Stimulated activated naive CD4-positive, alpha-beta T cell treated with Interleukin-2 at 50 U/mL for 16 hours (primary cell): ENCODE data around the gene ZNF236.
"Not testable (repeated sequence)": the region's sequence is repeated elsewhere in the genome, so short reads cannot be mapped to it uniquely, and the experiment has no call there.

Experiments used
- DNase-seq: peaks from one replicate; lab custom pipeline; 2025; lab: John Stamatoyannopoulos, UW

ZNF236 gene

DNA sequence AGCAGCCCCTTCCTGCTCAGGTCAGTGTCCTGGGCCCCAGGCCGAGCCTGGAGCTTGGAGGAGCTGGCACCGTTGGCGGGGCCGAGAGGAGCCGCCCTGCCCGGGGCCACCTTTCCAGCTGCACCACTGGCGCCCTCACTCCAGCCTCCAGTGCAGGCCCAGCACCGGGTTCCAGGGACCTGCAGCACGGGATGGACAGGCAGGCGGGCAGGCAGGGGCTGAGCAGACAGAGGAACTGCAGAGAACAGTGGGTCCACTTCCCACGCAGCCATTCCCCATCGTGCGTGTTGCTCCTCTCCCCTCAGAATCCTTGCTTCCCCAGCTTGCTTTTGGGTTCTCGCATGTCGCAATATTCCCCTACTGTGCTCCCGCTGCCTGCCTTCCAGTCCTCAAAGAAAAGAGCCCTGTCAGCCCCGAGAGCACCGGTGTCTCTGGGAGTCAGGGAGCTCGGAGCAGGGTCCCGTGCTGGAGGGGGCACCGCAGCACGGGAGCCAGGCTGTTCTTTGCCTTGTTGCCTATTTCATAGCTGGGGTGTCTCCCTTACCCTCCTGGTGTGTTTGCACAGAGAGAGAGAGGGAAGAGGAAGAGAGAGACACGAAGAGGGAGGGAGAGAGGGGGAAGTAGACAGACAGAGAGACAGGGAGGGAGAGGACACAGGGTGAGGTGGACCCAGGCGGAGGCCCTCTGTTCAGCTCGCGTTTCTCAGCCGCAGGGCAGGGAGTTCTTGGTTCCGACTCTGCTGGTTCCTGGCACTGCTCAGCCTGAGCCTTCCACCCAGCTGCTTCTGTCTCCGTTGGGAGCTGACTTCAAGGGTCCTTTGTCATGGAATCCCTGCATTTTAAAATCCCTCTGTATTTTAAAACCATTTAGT is 184.2 kb downstream of the ZNF236 start:
- no peak for DNase-seq

GRCh38 chr18:77007251-77007650 is 184.9 kb downstream of the ZNF236 start:
- DNase-seq = no peak

GRCh38 chr18:77008006-77008405 is 185.6 kb downstream of the ZNF236 start:
- DNase-seq = no peak

- no peak for DNase-seq
Observed at GRCh38 chr18:77008576-77009315, 186.4 kb downstream of the ZNF236 start.

GRCh38 chr18:77009675-77010074 is 187.3 kb downstream of the ZNF236 start:
- DNase-seq = no peak

- no peak for DNase-seq
Observed at GRCh38 chr18:77012120-77012519, 189.8 kb downstream of the ZNF236 start.

DNA sequence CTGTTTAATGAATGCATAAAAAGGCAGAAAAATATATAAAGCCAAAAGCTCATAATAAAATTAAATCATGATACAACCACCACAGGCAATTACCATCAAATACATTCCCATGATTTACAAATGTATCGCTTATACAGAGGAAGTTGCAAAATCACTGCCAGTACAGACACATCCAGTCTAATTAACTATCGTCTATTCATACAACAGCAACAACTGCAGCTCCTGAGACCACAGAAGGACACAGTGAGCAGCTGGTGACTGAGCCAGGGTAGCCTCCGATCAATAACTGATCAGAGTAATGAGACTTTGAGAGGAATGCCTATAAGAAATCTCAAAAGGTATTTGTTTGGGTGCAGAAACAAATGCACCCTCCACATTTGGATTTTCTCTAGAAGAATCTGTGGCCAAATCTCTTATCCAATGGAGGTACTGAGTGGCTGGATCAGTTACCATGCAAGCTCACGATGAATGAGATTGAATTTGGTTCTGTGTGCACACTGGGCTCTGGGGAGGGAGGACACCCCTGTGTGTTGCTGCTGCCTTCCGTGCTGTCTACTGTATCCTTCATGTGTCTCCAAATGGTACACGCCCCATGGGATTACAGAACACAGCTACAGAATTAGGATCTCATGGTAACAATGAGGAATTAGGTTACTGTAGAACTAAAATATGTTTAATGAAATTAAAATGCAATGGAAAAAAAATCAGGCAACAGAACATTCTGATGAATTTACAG is 190.6 kb downstream of the ZNF236 start:
- DNase-seq = no peak

DNA sequence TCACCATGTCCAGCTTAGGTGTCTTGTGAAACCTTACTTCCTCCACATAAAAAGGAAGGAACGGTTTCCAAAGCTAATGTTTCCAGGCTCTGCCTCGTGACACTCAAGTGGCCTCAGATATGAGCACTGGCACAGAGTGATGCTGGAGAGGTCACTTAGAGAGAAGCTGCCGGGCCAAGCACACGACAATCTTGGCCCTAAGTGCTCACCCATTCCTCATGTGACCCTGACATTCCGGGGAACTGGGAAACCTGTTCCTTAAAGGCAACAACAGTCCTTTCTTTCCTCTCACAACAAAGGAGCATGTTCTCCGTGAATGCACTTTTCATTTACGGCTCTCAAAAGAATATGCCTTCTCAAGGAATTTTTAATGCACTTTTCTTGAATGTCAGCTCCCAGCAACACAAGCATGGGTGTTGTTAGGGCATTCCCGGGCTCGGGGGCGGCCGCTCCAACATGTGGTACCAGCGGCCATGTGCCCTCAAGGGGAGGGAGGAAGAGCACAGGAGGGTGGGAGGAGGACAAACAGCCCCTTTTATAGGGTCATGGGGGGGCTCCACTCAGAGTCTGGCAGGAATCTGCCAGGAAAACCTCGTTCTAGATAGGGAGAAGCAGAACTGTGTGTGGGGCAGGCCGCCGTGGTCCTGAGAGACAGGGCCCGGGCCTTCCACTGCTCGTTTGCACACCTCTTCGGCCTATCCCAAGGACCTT is 191.6 kb downstream of the ZNF236 start:
- DNase-seq = no peak

DNA sequence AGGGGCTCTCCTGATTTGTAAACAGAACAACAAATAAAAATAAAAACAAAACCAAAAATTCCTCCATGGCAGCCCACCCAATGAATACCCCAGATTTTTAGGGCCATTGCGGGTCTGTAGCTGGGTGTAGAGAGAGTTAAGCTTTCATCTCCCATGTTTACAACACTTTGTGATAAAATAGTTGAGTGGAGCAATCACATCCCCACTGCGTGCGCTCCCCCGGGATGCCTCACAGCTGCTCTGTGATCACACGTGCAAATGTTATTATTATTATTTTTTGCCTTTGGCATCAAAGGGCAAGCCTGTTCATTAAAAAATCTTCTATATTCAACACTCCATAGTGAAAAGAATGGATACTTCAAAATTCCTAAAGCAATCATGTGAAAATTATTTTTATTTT is 192.2 kb downstream of the ZNF236 start:
- DNase-seq = no peak

DNA sequence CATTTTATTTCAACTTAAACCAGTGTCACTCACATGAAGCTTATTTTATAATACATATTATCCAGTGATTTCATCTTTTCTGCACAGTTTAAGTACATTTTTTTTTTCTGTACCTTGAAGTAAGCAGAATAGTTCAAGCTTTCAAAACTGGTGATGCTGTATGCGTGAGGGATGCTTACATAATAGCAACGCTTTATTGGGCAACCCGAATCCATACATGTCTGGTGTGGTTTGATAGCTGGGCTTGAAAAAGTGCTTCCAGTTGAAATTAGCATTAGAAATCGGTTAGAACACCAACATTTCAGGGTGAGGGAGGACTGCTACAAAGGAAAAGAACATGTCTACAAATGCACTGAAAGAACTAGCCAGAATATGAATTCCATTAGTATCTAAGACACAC is 192.8 kb downstream of the ZNF236 start:
- DNase-seq = no peak

- no peak for DNase-seq
Observed at GRCh38 chr18:77015771-77016710, 193.7 kb downstream of the ZNF236 start.

- no peak for DNase-seq
Observed at GRCh38 chr18:77016936-77017335, 194.6 kb downstream of the ZNF236 start.

GRCh38 chr18:77017355-77017754 is 195.0 kb downstream of the ZNF236 start:
- no peak for DNase-seq

- DNase-seq = not testable (repeated sequence)
Observed at GRCh38 chr18:77018650-77019049, 196.3 kb downstream of the ZNF236 start.

DNA sequence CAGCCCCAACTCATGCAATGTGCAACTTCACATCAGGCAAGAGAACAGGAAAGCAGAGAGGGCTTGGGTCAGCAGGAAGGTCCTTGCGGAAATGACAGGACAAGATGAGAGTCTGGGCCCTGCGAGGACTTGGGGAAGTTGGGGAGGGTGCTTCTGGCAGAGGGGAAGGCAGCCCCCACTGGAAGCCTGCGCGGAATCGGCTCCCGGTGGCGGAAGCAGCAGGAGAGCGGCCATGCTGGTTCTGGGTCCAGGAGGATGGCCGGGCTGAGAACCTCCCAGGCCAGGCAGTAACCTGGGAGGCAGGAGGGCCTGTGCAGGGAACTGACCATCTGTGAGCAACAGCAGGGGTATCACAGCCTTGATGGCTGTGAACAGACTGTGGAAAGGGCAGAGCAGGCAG is 197.3 kb downstream of the ZNF236 start:
- no peak for DNase-seq
